CD8-positive, alpha-beta memory T cell (primary cell): Measurements from ENCODE around the gene FUT3. TPM values are rescaled to one million over a fixed set of nuclear protein-coding genes. Genes with fewer than 3 reads are reported as not detected.

ENCODE experiments used
- CTCF ChIA-PET: fragments of 350-600 bp; sonication (Branson Sonifier 250); formaldehyde crosslinking; loops from one replicate; lab custom pipeline; 2021; ENCODE audit warnings: antibody characterized with exemption; lab: Charles Lee
- POLR2A ChIA-PET: fragments of 350-600 bp; sonication (Branson Sonifier 250); formaldehyde crosslinking; loops from one replicate; lab custom pipeline; 2021; ENCODE audit warnings: antibody characterized with exemption; lab: Charles Lee
- DNase-seq, 5 donors: peaks; one replicate each; pipeline versions ENCODE4 v3.0.0 to v3.0.0-alpha.2; 2020 to 2022; ENCODE audit warnings: mixed read lengths in 1 of 5
- H3K27ac ChIP-seq: one replicate; pipeline ENCODE4 v1.7.0; 2013; ENCODE audit warnings: low read depth, mild to moderate bottlenecking, low read length, moderate library complexity
- H3K27me3 ChIP-seq: 2 replicates; pipeline ENCODE4 v1.7.0; 2013; ENCODE audit warnings: low read length, mild to moderate bottlenecking; ENCODE audit not compliant: insufficient read depth, poor library complexity, severe bottlenecking
- H3K36me3 ChIP-seq: 2 replicates; pipeline ENCODE4 v1.7.0; 2013; ENCODE audit warnings: mild to moderate bottlenecking, low read length, moderate library complexity; ENCODE audit not compliant: insufficient read depth
- H3K4me1 ChIP-seq: 2 replicates; pipeline ENCODE4 v1.7.0; 2013; ENCODE audit warnings: mild to moderate bottlenecking, low read length, moderate library complexity; ENCODE audit not compliant: insufficient read depth
- H3K4me3 ChIP-seq: 2 replicates; pipeline ENCODE4 v1.7.0; 2013; ENCODE audit warnings: mild to moderate bottlenecking, low read length
- H3K9me3 ChIP-seq: 2 replicates; pipeline ENCODE4 v1.7.0; 2013; ENCODE audit warnings: mild to moderate bottlenecking, low read length
- H3K27ac Mint-ChIP-seq, 8 donors: one replicate each; pipeline ENCODE4 v1.8.0; 2020 to 2021; ENCODE audit warnings: mixed read lengths in 8 of 8, mild to moderate bottlenecking in 6 of 8, inconsistent platforms in 3 of 8, moderate library complexity in 3 of 8
- H3K27me3 Mint-ChIP-seq, 2 donors: one replicate each; pipeline ENCODE4 v1.8.0; 2020 to 2021; ENCODE audit warnings: mixed read lengths in 2 of 2, mild to moderate bottlenecking in 1 of 2, moderate library complexity in 1 of 2
- H3K36me3 Mint-ChIP-seq, 3 donors: one replicate each; pipeline ENCODE4 v1.8.0; 2020 to 2021; ENCODE audit warnings: mixed read lengths in 3 of 3, inconsistent platforms in 1 of 3, mild to moderate bottlenecking in 1 of 3
- H3K4me1 Mint-ChIP-seq, 3 donors: one replicate each; pipeline ENCODE4 v1.8.0; 2020 to 2021; ENCODE audit warnings: mixed read lengths in 3 of 3, inconsistent platforms in 1 of 3, mild to moderate bottlenecking in 1 of 3
- H3K4me3 Mint-ChIP-seq, 7 donors: one replicate each; pipeline ENCODE4 v1.8.0; 2020 to 2021; ENCODE audit warnings: mixed read lengths in 7 of 7, mild to moderate bottlenecking in 6 of 7, moderate library complexity in 4 of 7, inconsistent platforms in 2 of 7
- H3K9me3 Mint-ChIP-seq, 5 donors: one replicate each; pipeline ENCODE4 v1.8.0; 2020 to 2022; ENCODE audit warnings: mixed read lengths in 5 of 5, mild to moderate bottlenecking in 3 of 5, moderate library complexity in 2 of 5, inconsistent platforms in 1 of 5
- polyA plus RNA-seq: library from polyadenylated mRNA; unstranded; fragments of 300-500 nt; fragmentation: Illumina TruSeq; gene quantifications from one replicate; pipeline ENCODE4 v1.2.3, GENCODE V29; 2021
- total RNA-seq, 2 experiments: library from RNA; stranded (reverse); gene quantifications; one replicate each; pipeline ENCODE4 v1.2.3, GENCODE V29; 2021

The FUT3 gene
- total and polyA plus RNA-seq, 3 experiments from 2014 or later = not detected

DNA sequence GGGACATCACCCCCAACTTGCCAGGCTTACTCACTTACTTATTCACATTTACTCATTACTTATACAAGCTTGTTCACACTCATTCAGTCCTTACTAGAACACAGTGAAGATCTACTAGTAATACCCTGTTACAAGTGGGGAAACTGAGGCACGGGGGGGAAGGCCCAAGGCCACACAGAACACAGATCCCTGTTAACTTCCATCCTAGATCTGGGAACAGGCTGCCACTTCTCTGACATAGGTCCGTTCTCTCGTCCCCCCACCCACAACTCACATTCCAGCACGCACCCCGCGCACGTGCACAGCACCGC is 47.9 kb downstream of the FUT3 start:
- Histone ChIP-seq H3K9me3 (no peaks in the 10 kb centered on the region), H3K4me3 (peak overlapping the region; percentile 75), H3K27ac (no peak overlapping the region), H3K4me1 (peaks cover 20% of the 10 kb centered on the region), H3K36me3 (no peaks in the 10 kb centered on the region), H3K27me3 (peaks cover 22% of the 10 kb centered on the region)
- ChIA-PET POLR2A (interaction anchor here (1.5 kb wide), 1 partner anchor 100 kb away, joined by 13 read pairs; the partner anchor contains the start of genes NDUFA11 and VMAC), CTCF (interaction anchor here (0.7 to 2.5 kb wide), 23 partner anchors 9 to 224 kb away, joined by 3 to 44 read pairs (median 4); partner anchors contain the start of genes DUS3L, LONP1, NDUFA11 and VMAC)
- peaks cover 13 to 28% of the 10 kb centered on the region in 2 donors for H3K27me3 Mint-ChIP-seq
- H3K9me3 Mint-ChIP-seq = no peaks in the 10 kb centered on the region
- no peak for DNase-seq
- peak overlapping the region; percentile 27 to 76 (median 57) for H3K4me3 Mint-ChIP-seq
- no peaks in the 10 kb centered on the region for H3K36me3 Mint-ChIP-seq
- H3K27ac Mint-ChIP-seq = peak overlapping the region in 1 of 8 donors; percentile 85
- peaks cover 9 to 27% (median 20%) of the 10 kb centered on the region in 3 donors for H3K4me1 Mint-ChIP-seq

DNA sequence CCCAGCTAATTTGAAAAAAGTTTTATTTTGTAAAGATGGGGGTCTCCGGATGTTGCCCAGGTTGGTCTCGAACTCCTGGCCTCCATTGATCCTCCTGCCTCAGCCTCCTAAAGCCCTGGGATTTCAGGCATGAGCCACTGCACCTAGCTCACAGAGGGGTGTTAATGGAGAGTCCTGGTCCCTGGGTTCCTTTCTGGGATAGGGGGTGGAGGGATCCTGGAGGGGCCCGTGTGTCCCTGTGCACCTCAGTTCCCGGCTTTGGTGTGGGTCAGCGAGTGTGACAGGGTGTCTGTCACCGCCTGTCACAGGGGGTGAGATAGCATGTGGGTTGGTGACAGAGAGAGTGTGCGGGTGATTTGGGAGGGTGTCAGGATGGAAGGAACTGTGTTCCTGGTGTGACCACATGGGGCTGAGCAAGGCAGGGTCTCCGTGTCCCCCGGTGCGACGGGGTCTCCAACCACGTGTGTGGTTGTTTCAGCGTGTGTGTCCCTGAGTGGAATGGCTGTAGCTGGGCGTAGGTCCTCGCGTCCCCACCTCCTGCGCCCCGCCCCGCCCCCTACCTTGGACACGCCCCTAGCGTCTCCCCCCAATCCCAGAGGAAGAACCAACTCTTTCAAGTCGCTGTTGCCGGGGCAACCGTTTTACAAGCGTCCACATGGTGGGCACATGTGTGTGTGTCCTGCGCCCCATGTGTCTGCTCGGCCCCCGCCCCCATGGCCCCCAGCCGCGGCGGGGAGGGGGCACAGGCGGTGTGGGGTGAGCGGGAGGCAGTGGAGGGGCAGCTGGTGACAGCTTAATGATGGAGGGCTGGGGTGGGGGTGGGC is 49.2 kb downstream of the FUT3 start:
- Histone ChIP-seq H3K27me3 (peaks cover 22% of the 10 kb centered on the region), H3K4me3 (no peak overlapping the region), H3K36me3 (no peaks in the 10 kb centered on the region), H3K4me1 (peaks cover 20% of the 10 kb centered on the region), H3K9me3 (no peaks in the 10 kb centered on the region), H3K27ac (no peak overlapping the region)
- Mint-ChIP-seq H3K4me1 (peaks cover 9 to 27% (median 20%) of the 10 kb centered on the region in 3 donors), H3K9me3 (no peaks in the 10 kb centered on the region), H3K27ac (peak overlapping the region in 2 of 8 donors; percentile 47 to 71), H3K4me3 (peak overlapping the region in 4 of 7 donors; percentile 17 to 61 (median 50)), H3K36me3 (no peaks in the 10 kb centered on the region), H3K27me3 (peaks cover 16 to 28% of the 10 kb centered on the region in 2 donors)
- no peak for DNase-seq
- CTCF ChIA-PET = interaction anchor here (0.7 to 2.5 kb wide), 2 partner anchors 9 to 91 kb away, joined by 3 to 44 read pairs; partner anchors contain the start of gene DUS3L
- POLR2A ChIA-PET = no interaction called here

DNA sequence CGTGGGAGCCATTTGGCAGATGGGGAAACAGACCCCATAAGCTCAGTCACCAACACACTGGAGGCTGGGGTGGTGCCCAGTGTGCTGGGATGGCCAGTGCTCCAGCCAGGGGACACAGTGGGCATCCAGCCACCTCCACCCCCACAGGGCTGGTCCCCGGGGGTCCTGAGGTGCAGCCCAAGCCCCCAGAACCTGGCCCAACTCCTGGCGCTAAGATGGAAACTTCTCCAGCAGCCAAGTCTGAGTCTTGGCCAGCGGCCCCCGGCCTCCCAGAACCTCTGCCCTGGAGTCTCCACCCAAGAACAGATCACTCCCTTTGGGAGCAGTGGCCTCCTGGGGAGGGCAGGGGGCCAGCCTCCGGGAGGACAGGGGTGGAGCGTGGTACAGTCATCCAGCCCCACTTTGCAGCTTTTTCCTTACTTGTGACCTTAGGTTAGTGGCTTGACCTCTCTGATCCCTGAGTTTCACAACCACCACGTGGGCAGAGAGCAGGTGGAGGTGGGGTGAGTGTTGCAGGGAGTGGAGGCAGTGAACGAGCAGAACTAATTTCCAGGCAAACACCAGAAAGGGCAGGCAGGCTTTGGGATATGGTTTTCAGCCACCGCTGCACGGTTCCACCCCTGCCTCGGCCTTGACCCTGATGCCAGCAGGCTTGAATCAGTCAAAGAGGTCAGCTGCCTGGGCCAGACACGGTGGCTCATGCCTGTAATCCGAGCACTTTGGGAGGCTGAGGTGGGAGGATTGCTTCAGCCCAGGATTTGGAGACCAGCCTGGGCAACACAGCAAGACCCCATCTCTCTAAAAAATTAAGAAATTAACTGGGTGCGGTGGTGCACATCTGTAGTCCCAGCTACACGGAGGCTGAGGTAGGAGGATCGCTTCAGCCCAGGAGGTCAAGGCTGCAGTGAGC is 50.6 kb downstream of the FUT3 start:
- H3K4me1 Mint-ChIP-seq = peaks cover 9 to 27% (median 20%) of the 10 kb centered on the region in 3 donors

DNA sequence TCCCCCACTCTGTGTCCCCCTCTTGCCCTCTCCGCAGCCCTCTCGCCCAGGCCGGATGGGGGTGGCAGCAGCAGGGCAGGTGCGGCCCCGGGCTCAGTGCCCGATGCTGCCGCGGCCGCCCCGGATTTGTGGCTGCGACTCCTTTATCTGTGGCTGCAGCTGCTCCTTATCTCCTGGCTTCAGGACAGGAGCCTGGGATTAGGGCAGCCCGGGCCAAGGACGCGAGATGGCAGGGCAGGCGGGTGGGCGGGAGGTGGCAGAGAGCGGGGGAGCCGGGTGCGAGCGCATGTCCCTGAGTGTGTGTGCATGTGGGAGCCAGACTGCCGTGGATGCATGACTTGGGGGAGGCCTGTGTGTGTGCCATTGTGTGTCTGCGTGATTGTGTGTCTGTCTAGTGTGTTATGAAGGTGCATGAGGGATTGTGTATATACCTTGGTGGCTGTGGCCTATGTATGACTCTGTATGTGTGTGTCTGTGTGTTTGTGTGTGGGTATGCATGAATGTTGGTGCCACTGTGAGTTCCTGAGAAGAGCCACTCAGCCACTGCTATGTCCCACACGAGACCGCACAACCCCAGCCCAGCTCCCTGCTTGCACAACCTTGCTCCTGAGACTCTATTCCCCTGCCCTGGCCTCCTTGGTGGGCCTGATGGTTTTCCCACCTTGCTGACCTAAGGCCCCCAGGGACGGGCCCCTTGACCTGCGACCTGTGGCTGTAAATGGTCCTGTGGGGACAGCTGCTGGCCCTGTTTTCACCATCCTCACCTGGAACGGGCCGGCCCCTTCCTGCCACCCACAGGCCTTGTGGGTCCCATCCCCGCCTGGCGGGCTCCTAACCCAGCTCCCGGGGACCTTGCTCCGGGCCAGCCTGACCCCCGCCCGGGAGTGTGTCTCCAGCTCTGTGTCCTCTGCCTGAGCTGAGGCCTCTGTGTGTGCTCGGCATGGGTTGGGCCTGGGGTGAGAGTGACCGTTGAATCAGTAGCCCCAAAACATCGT is 51.7 kb downstream of the FUT3 start:
- Mint-ChIP-seq H3K9me3 (no peaks in the 10 kb centered on the region), H3K36me3 (no peaks in the 10 kb centered on the region), H3K27ac (no peak overlapping the region), H3K4me1 (peaks cover 9 to 22% (median 20%) of the 10 kb centered on the region in 3 donors), H3K4me3 (no peak overlapping the region), H3K27me3 (peaks cover 17 to 31% of the 10 kb centered on the region in 2 donors)
- ChIA-PET CTCF (interaction anchor here (0.7 kb wide), 1 partner anchor 222 kb away, joined by 3 read pairs; no protein-coding TSS in a partner anchor), POLR2A (interaction anchor here (0.6 kb wide), 1 partner anchor 28 kb away, joined by 3 read pairs; no protein-coding TSS in a partner anchor)
- H3K9me3 ChIP-seq = no peaks in the 10 kb centered on the region
- no peak for DNase-seq
- peaks cover 19% of the 10 kb centered on the region for H3K4me1 ChIP-seq
- H3K27me3 ChIP-seq = peaks cover 22% of the 10 kb centered on the region
- no peak overlapping the region for H3K27ac ChIP-seq
- no peak overlapping the region for H3K4me3 ChIP-seq
- no peaks in the 10 kb centered on the region for H3K36me3 ChIP-seq

More for the DNA sequence above, 50.6 kb downstream of the FUT3 start:
- Mint-ChIP-seq H3K27ac (no peak overlapping the region), H3K36me3 (no peaks in the 10 kb centered on the region), H3K4me3 (peak overlapping the region in 1 of 7 donors; percentile 56), H3K9me3 (no peaks in the 10 kb centered on the region), H3K27me3 (peaks cover 16 to 31% of the 10 kb centered on the region in 2 donors)
- Histone ChIP-seq H3K27ac (no peak overlapping the region), H3K36me3 (no peaks in the 10 kb centered on the region), H3K4me1 (peaks cover 20% of the 10 kb centered on the region), H3K27me3 (peaks cover 22% of the 10 kb centered on the region), H3K9me3 (no peaks in the 10 kb centered on the region), H3K4me3 (no peak overlapping the region)
- ChIA-PET POLR2A (interaction anchor here (0.6 kb wide), 1 partner anchor 27 kb away, joined by 3 read pairs; no protein-coding TSS in a partner anchor), CTCF (no interaction called here)
- DNase-seq = no peak

DNA sequence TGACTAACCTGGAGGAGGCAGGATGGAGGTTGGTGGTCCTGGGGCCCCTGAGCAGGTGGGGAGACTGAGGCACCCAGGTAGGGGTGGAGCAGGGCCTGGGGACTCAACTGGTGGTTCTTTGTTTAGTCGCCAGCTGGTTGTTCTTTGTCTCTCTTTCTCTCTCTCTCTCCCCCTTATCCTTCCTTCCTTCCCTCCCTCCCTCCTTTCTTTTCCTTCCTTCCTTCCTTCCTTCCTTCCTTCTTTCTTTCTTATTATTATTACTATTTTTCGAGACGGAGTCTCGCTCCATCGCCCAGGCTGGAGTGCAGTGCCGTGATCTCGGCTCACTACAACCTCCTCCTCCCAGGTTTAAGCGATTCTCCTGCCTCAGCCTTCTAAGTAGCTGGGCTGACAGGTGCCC is 53.0 kb downstream of the FUT3 start:
- DNase-seq = no peak
- no peak overlapping the region for H3K4me3 ChIP-seq
- H3K27ac ChIP-seq = no peak overlapping the region
- peaks cover 18% of the 10 kb centered on the region for H3K27me3 ChIP-seq
- Mint-ChIP-seq H3K27ac (no peak overlapping the region), H3K4me1 (peaks cover 3 to 10% (median 7%) of the 10 kb centered on the region in 3 donors), H3K36me3 (no peaks in the 10 kb centered on the region), H3K4me3 (no peak overlapping the region), H3K27me3 (peaks cover 14 to 25% of the 10 kb centered on the region in 2 donors), H3K9me3 (no peaks in the 10 kb centered on the region)
- no peaks in the 10 kb centered on the region for H3K9me3 ChIP-seq
- H3K4me1 ChIP-seq = peaks cover 6% of the 10 kb centered on the region
- H3K36me3 ChIP-seq = no peaks in the 10 kb centered on the region
- ChIA-PET POLR2A (no interaction called here), CTCF (interaction anchor here (1.4 kb wide), 1 partner anchor 224 kb away, joined by 3 read pairs; no protein-coding TSS in a partner anchor)

DNA sequence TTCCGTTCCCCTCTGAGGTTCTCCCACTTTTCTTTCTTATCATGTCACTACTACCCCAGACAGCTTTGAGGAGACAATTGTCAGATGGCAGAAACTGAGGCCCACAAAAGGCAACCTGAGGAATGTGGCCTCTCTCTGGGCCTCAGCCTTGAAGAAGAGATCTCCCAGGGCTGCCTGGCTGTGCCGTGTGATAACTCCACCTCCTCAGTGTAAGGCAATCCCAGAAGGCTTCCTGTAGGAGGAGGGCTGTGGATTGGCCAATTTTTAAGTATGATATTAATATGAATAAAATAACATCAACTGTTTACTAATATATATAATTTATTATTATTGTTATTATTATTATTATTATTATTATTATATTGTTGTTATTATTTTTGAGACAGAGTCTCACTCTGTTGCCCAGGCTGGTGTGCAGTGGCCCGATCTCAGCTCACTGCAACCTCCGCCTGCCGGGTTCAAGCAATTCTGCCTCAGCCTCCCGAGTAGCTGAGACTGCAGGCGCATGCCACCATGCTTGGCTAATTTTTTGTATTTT is 55.8 kb downstream of the FUT3 start:
- Histone ChIP-seq H3K4me3 (no peak overlapping the region), H3K27me3 (peaks cover 10% of the 10 kb centered on the region), H3K36me3 (no peaks in the 10 kb centered on the region), H3K27ac (no peak overlapping the region), H3K4me1 (peaks cover 6% of the 10 kb centered on the region), H3K9me3 (no peaks in the 10 kb centered on the region)
- CTCF ChIA-PET = interaction anchor here (1.2 to 6.7 kb wide), 2 partner anchors 8 to 227 kb away, joined by 3 to 44 read pairs; no protein-coding TSS in a partner anchor
- peaks cover 7 to 9% (median 7%) of the 10 kb centered on the region in 3 donors for H3K4me1 Mint-ChIP-seq
- no peak for DNase-seq
- POLR2A ChIA-PET = no interaction called here
- H3K36me3 Mint-ChIP-seq = peaks cover under 1 to 7% (median 1%) of the 10 kb centered on the region in 3 donors
- H3K4me3 Mint-ChIP-seq = no peak overlapping the region
- H3K27me3 Mint-ChIP-seq = peaks cover 13% of the 10 kb centered on the region in 2 donors
- no peak overlapping the region for H3K27ac Mint-ChIP-seq
- H3K9me3 Mint-ChIP-seq = peaks cover 0 to 3% (median 0%) of the 10 kb centered on the region in 5 donors
